ENCODE measurements around the gene MYBPC2. TPM values are rescaled to one million over a fixed set of nuclear protein-coding genes. Genes with fewer than 3 reads are reported as not detected.

Gene MYBPC2
- total RNA-seq, 1 donor from 2014 or later, result not detected

- Histone ChIP-seq H3K4me3 (ENCODE audit: insufficient read depth, low read depth, low read length) (no peak overlapping the region), H3K27ac (ENCODE audit: low read depth, low read length) (no peak overlapping the region), H2AFZ (ENCODE audit: low read depth, low read length) (no peak overlapping the region), H3K9me3 (ENCODE audit: insufficient read depth, low read depth, low read length) (no peaks in the 10 kb centered on the region), H3K36me3 (ENCODE audit: insufficient read depth, low read length) (no peaks in the 10 kb centered on the region), H4K20me1 (ENCODE audit: insufficient read depth, low read length) (no peaks in the 10 kb centered on the region), H3K79me2 (ENCODE audit: insufficient read depth, low read length) (no peaks in the 10 kb centered on the region), H3K9ac (ENCODE audit: low read length) (no peak overlapping the region), H3K4me2 (ENCODE audit: low read length) (no peak overlapping the region), H3K4me1 (ENCODE audit: insufficient read depth, low read length) (peaks cover 5% of the 10 kb centered on the region), H3K27me3 (ENCODE audit: insufficient read depth, low read length) (no peaks in the 10 kb centered on the region)
- no peaks in the 10 kb centered on the region for H3K4me1 Mint-ChIP-seq (ENCODE audit: low read depth, unreplicated experiment)
- H3K9me3 Mint-ChIP-seq (ENCODE audit: unreplicated experiment), result peaks cover 23% of the 10 kb centered on the region
- no peak overlapping the region for H3K27ac Mint-ChIP-seq (ENCODE audit: unreplicated experiment)
- FAIRE-seq (no peak), DNase-seq (ENCODE audit: low read depth) (no peak)
- no peak overlapping the region for H3K4me3 Mint-ChIP-seq (ENCODE audit: unreplicated experiment)
- peaks cover 2% of the 10 kb centered on the region for H3K27me3 Mint-ChIP-seq (ENCODE audit: low read depth, unreplicated experiment)
- no peaks in the 10 kb centered on the region for H3K36me3 Mint-ChIP-seq (ENCODE audit: low read depth, unreplicated experiment)
- no peak for TF ChIP-seq EZH2 (IDR thresholded peaks at IDR 0.05; ENCODE audit: insufficient read depth, low read length)
- TF ChIP-seq, protein P1, sequence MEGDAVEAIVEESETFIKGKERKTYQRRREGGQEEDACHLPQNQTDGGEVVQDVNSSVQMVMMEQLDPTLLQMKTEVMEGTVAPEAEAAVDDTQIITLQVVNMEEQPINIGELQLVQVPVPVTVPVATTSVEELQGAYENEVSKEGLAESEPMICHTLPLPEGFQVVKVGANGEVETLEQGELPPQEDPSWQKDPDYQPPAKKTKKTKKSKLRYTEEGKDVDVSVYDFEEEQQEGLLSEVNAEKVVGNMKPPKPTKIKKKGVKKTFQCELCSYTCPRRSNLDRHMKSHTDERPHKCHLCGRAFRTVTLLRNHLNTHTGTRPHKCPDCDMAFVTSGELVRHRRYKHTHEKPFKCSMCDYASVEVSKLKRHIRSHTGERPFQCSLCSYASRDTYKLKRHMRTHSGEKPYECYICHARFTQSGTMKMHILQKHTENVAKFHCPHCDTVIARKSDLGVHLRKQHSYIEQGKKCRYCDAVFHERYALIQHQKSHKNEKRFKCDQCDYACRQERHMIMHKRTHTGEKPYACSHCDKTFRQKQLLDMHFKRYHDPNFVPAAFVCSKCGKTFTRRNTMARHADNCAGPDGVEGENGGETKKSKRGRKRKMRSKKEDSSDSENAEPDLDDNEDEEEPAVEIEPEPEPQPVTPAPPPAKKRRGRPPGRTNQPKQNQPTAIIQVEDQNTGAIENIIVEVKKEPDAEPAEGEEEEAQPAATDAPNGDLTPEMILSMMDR (IDR thresholded peaks at IDR 0.05; ENCODE audit: insufficient read depth, low read depth, low read length), result no peak
Measured at GRCh38 chr19:50465000-50465399, 32.3 kb downstream of the MYBPC2 start.

GRCh38 chr19:50465986-50466705, 33.5 kb downstream of the MYBPC2 start:
- no peaks in the 10 kb centered on the region for H4K20me1 ChIP-seq (ENCODE audit: insufficient read depth, low read length)
- no peak for TF ChIP-seq EZH2 (IDR thresholded peaks at IDR 0.05; ENCODE audit: insufficient read depth, low read length)
- TF ChIP-seq, protein P1 (IDR thresholded peaks at IDR 0.05; ENCODE audit: insufficient read depth, low read depth, low read length), result no peak
- no peak overlapping the region for H3K4me3 ChIP-seq (ENCODE audit: insufficient read depth, low read depth, low read length)
- H3K36me3 ChIP-seq (ENCODE audit: insufficient read depth, low read length), result no peaks in the 10 kb centered on the region
- Mint-ChIP-seq H3K4me3 (ENCODE audit: unreplicated experiment) (no peak overlapping the region), H3K27ac (ENCODE audit: unreplicated experiment) (no peak overlapping the region), H3K9me3 (ENCODE audit: unreplicated experiment) (peaks cover 23% of the 10 kb centered on the region), H3K4me1 (ENCODE audit: low read depth, unreplicated experiment) (no peaks in the 10 kb centered on the region), H3K36me3 (ENCODE audit: low read depth, unreplicated experiment) (no peaks in the 10 kb centered on the region), H3K27me3 (ENCODE audit: low read depth, unreplicated experiment) (no peaks in the 10 kb centered on the region)
- no peaks in the 10 kb centered on the region for H3K4me1 ChIP-seq (ENCODE audit: insufficient read depth, low read length)
- H3K27ac ChIP-seq (ENCODE audit: low read depth, low read length), result no peak overlapping the region
- FAIRE-seq (no peak), DNase-seq (ENCODE audit: low read depth) (no peak)
- no peaks in the 10 kb centered on the region for H3K27me3 ChIP-seq (ENCODE audit: insufficient read depth, low read length)
- no peak overlapping the region for H3K9ac ChIP-seq (ENCODE audit: low read length)
- peak overlapping the region; percentile 60 for H2AFZ ChIP-seq (ENCODE audit: low read depth, low read length)
- H3K9me3 ChIP-seq (ENCODE audit: insufficient read depth, low read depth, low read length), result no peaks in the 10 kb centered on the region
- no peak overlapping the region for H3K4me2 ChIP-seq (ENCODE audit: low read length)
- H3K79me2 ChIP-seq (ENCODE audit: insufficient read depth, low read length), result no peaks in the 10 kb centered on the region

GRCh38 chr19:50466706-50467039, 34.0 kb downstream of the MYBPC2 start:
- Histone ChIP-seq H2AFZ (ENCODE audit: low read depth, low read length) (no peak overlapping the region), H3K27me3 (ENCODE audit: insufficient read depth, low read length) (no peaks in the 10 kb centered on the region), H3K4me3 (ENCODE audit: insufficient read depth, low read depth, low read length) (no peak overlapping the region), H3K9me3 (ENCODE audit: insufficient read depth, low read depth, low read length) (no peaks in the 10 kb centered on the region), H3K79me2 (ENCODE audit: insufficient read depth, low read length) (no peaks in the 10 kb centered on the region), H3K4me2 (ENCODE audit: low read length) (no peak overlapping the region), H3K27ac (ENCODE audit: low read depth, low read length) (no peak overlapping the region), H3K4me1 (ENCODE audit: insufficient read depth, low read length) (no peaks in the 10 kb centered on the region), H3K36me3 (ENCODE audit: insufficient read depth, low read length) (no peaks in the 10 kb centered on the region), H3K9ac (ENCODE audit: low read length) (no peak overlapping the region), H4K20me1 (ENCODE audit: insufficient read depth, low read length) (no peaks in the 10 kb centered on the region)
- Mint-ChIP-seq H3K4me1 (ENCODE audit: low read depth, unreplicated experiment) (no peaks in the 10 kb centered on the region), H3K4me3 (ENCODE audit: unreplicated experiment) (no peak overlapping the region), H3K9me3 (ENCODE audit: unreplicated experiment) (peaks cover 21% of the 10 kb centered on the region), H3K27me3 (ENCODE audit: low read depth, unreplicated experiment) (no peaks in the 10 kb centered on the region), H3K27ac (ENCODE audit: unreplicated experiment) (no peak overlapping the region), H3K36me3 (ENCODE audit: low read depth, unreplicated experiment) (no peaks in the 10 kb centered on the region)
- TF ChIP-seq EZH2 (IDR thresholded peaks at IDR 0.05; ENCODE audit: insufficient read depth, low read length), result no peak
- TF ChIP-seq, protein P1 (IDR thresholded peaks at IDR 0.05; ENCODE audit: insufficient read depth, low read depth, low read length), result no peak
- DNase-seq (ENCODE audit: low read depth) (no peak), FAIRE-seq (no peak)
